ENCODE data around the gene NECAB2.

The NECAB2 gene

GRCh38 chr16:83928341-83929055 lies 39.5 kb upstream of the NECAB2 start:
- no peaks in the 10 kb centered on the region for H3F3A ChIP-seq (ENCODE audit: control insufficient read depth, insufficient read depth)
- H3K79me2 ChIP-seq (ENCODE audit: control insufficient read depth, low read length): no peaks in the 10 kb centered on the region
- H4K20me1 ChIP-seq (ENCODE audit: control insufficient read depth, insufficient read depth, low read depth, low read length): no peaks in the 10 kb centered on the region
- H3K4me2 ChIP-seq (ENCODE audit: low read length): no peak overlapping the region
- no peaks in the 10 kb centered on the region for H3K27me3 ChIP-seq (ENCODE audit: control insufficient read depth, low read length)
- no peaks in the 10 kb centered on the region for H3K9me2 ChIP-seq (replicated peaks; ENCODE audit: control insufficient read depth, low read length)
- no peak overlapping the region for H3K4me3 ChIP-seq (ENCODE audit: low read length)
- no peaks in the 10 kb centered on the region for H3K9me3 ChIP-seq (ENCODE audit: control insufficient read depth, insufficient read depth, low read length)
- no peaks in the 10 kb centered on the region for H3K36me3 ChIP-seq (ENCODE audit: control insufficient read depth, low read length)
- H3K4me1 ChIP-seq (ENCODE audit: control insufficient read depth, low read length): no peaks in the 10 kb centered on the region
- TF ChIP-seq CTCF (IDR thresholded peaks at IDR 0.05; ENCODE audit: low read depth, low read length, poor library complexity, severe bottlenecking) (no peak), EZH2phosphoT487 (IDR thresholded peaks at IDR 0.05; ENCODE audit: borderline replicate concordance, low read length) (no peak)
- no peak overlapping the region for H3K27ac ChIP-seq (ENCODE audit: low read depth, low read length)

- TF ChIP-seq CTCF (IDR thresholded peaks at IDR 0.05; ENCODE audit: low read depth, low read length, poor library complexity, severe bottlenecking): no peak
- TF ChIP-seq EZH2phosphoT487 (IDR thresholded peaks at IDR 0.05; ENCODE audit: borderline replicate concordance, low read length): no peak
- Histone ChIP-seq H3K4me1 (ENCODE audit: control insufficient read depth, low read length) (no peaks in the 10 kb centered on the region), H3K27me3 (ENCODE audit: control insufficient read depth, low read length) (no peaks in the 10 kb centered on the region), H3K9me2 (replicated peaks; ENCODE audit: control insufficient read depth, low read length) (no peaks in the 10 kb centered on the region), H3K4me2 (ENCODE audit: low read length) (no peak overlapping the region), H4K20me1 (ENCODE audit: control insufficient read depth, insufficient read depth, low read depth, low read length) (no peaks in the 10 kb centered on the region), H3K4me3 (ENCODE audit: low read length) (no peak overlapping the region), H3K27ac (ENCODE audit: low read depth, low read length) (no peak overlapping the region), H3K36me3 (ENCODE audit: control insufficient read depth, low read length) (no peaks in the 10 kb centered on the region), H3K9me3 (ENCODE audit: control insufficient read depth, insufficient read depth, low read length) (no peaks in the 10 kb centered on the region), H3F3A (ENCODE audit: control insufficient read depth, insufficient read depth) (no peaks in the 10 kb centered on the region), H3K79me2 (ENCODE audit: control insufficient read depth, low read length) (no peaks in the 10 kb centered on the region)
Measured at GRCh38 chr16:83929811-83930555, 38.1 kb upstream of the NECAB2 start.

GRCh38 chr16:83930730-83931500 lies 37.1 kb upstream of the NECAB2 start:
- Histone ChIP-seq H3K79me2 (ENCODE audit: control insufficient read depth, low read length) (no peaks in the 10 kb centered on the region), H3K4me2 (ENCODE audit: low read length) (no peak overlapping the region), H3K27me3 (ENCODE audit: control insufficient read depth, low read length) (no peaks in the 10 kb centered on the region), H3K27ac (ENCODE audit: low read depth, low read length) (no peak overlapping the region), H3K4me1 (ENCODE audit: control insufficient read depth, low read length) (no peaks in the 10 kb centered on the region), H3K36me3 (ENCODE audit: control insufficient read depth, low read length) (no peaks in the 10 kb centered on the region), H3K9me3 (ENCODE audit: control insufficient read depth, insufficient read depth, low read length) (no peaks in the 10 kb centered on the region), H4K20me1 (ENCODE audit: control insufficient read depth, insufficient read depth, low read depth, low read length) (no peaks in the 10 kb centered on the region), H3F3A (ENCODE audit: control insufficient read depth, insufficient read depth) (no peaks in the 10 kb centered on the region), H3K9me2 (replicated peaks; ENCODE audit: control insufficient read depth, low read length) (no peaks in the 10 kb centered on the region), H3K4me3 (ENCODE audit: low read length) (no peak overlapping the region)
- TF ChIP-seq EZH2phosphoT487 (IDR thresholded peaks at IDR 0.05; ENCODE audit: borderline replicate concordance, low read length): no peak
- no peak for TF ChIP-seq CTCF (IDR thresholded peaks at IDR 0.05; ENCODE audit: low read depth, low read length, poor library complexity, severe bottlenecking)

Measured in DOHH2 (cell line).